ENCODE measurements around the gene SLC30A3.
A peak's percentile ranks its signal among the peaks of the same experiment; 100 is the strongest.
"Not testable (repeated sequence)": the region's sequence is repeated elsewhere in the genome, so short reads cannot be mapped to it uniquely, and the experiment has no call there.

SLC30A3 gene

GRCh38 chr2:27284996-27285395 is 22.1 kb upstream of the SLC30A3 start:
- no peak for DNase-seq

- no peak for DNase-seq
Measured at GRCh38 chr2:27282892-27283291, 20.0 kb upstream of the SLC30A3 start.

- DNase-seq = no peak
Measured at GRCh38 chr2:27281855-27282559, 19.2 kb upstream of the SLC30A3 start, which contains the start of gene TRIM54. Gene TRIM54, plus strand, starts transcription at chr2:27282429. Its CDS starts 303 bp downstream, at chr2:27282732.

- no peak for DNase-seq
Measured at GRCh38 chr2:27281442-27281841, 18.6 kb upstream of the SLC30A3 start.

GRCh38 chr2:27280826-27281225 is 18.0 kb upstream of the SLC30A3 start:
- DNase-seq = no peak

GRCh38 chr2:27278010-27278409 is 15.2 kb upstream of the SLC30A3 start:
- DNase-seq = no peak

- DNase-seq = no peak
Measured at GRCh38 chr2:27275211-27276150, 12.6 kb upstream of the SLC30A3 start, which contains the start of gene DNAJC5G. Gene DNAJC5G, plus strand, starts transcription at chr2:27275433. Its CDS starts 1,296 bp downstream, at chr2:27276729.

GRCh38 chr2:27272537-27273522 is 10.0 kb upstream of the SLC30A3 start:
- DNase-seq = not testable (repeated sequence)

- no peak for DNase-seq
Measured at GRCh38 chr2:27271631-27272340, 8.9 kb upstream of the SLC30A3 start.

GRCh38 chr2:27270670-27271069 is 7.8 kb upstream of the SLC30A3 start:
- no peak for DNase-seq

- no peak for DNase-seq
Measured at GRCh38 chr2:27270131-27270530, 7.3 kb upstream of the SLC30A3 start.

- DNase-seq = not testable (repeated sequence)
Measured at GRCh38 chr2:27268296-27268695, 5.4 kb upstream of the SLC30A3 start.

- DNase-seq = no peak
Measured at GRCh38 chr2:27265536-27265870, 2.7 kb upstream of the SLC30A3 start.

- peak; percentile 5 for DNase-seq
Measured at GRCh38 chr2:27264753-27265535, 2.1 kb upstream of the SLC30A3 start.

- DNase-seq = no peak
Measured at GRCh38 chr2:27264253-27264752, 1.5 kb upstream of the SLC30A3 start.

- DNase-seq = no peak
Measured at GRCh38 chr2:27263287-27264252, 723 bp upstream of the SLC30A3 start.

GRCh38 chr2:27261926-27262298 is 935 bp downstream of the SLC30A3 start:
- DNase-seq = no peak

- no peak for DNase-seq
Measured at GRCh38 chr2:27261241-27261925, 1.5 kb downstream of the SLC30A3 start.

GRCh38 chr2:27258051-27258450 is 4.8 kb downstream of the SLC30A3 start:
- no peak for DNase-seq
